ENCODE data around the gene MAP3K20.

- TF ChIP-seq POLR2AphosphoS5 (IDR thresholded peaks at IDR 0.05) (no peak), CTCF (IDR thresholded peaks at IDR 0.05) (no peak)
Observed at GRCh38 chr2:173050684-173051083, 25.0 kb upstream of the MAP3K20 start.
